ENCODE measurements around the gene FOCAD. TPM values are rescaled to one million over a fixed set of nuclear protein-coding genes. Genes with fewer than 3 reads are reported as not detected.

FOCAD gene
- total RNA-seq, 1 experiment from 2014 or later: 43.3 TPM

GRCh38 chr9:20815923-20816703, 132.1 kb downstream of the FOCAD start:
- no peak overlapping the region for H2BK20ac ChIP-seq (ENCODE audit: low read depth, low read length, poor library complexity, severe bottlenecking)
- H3K27me3 ChIP-seq (ENCODE audit: insufficient read depth, low read length): no peaks in the 10 kb centered on the region
- H3K4me2 ChIP-seq (ENCODE audit: insufficient read depth, insufficient read length, low read length): no peak overlapping the region
- TF ChIP-seq CTCF (conservative IDR thresholded peaks at IDR 0.05): no peak
- no CpG with 5 or more reads among the region's 5 CpGs for WGBS (ENCODE audit: extremely low coverage, insufficient read length, low lambda C conversion rate)
- no peak overlapping the region for H3K4me3 Mint-ChIP-seq
- H3K79me1 ChIP-seq (ENCODE audit: insufficient read depth, low read depth, low read length, poor library complexity, severe bottlenecking): no peaks in the 10 kb centered on the region
- DNase-seq: no peak
- no peak overlapping the region for H2BK12ac ChIP-seq (ENCODE audit: insufficient read length, low read depth, low read length)
- no peak overlapping the region for H3K14ac ChIP-seq (ENCODE audit: insufficient read depth, low read length)
- H3K56ac ChIP-seq (ENCODE audit: insufficient read length, low read depth, low read length): no peak overlapping the region
- H2AFZ ChIP-seq (ENCODE audit: low read length): no peak overlapping the region
- H2BK120ac ChIP-seq (ENCODE audit: low read depth, low read length, poor library complexity, severe bottlenecking): no peak overlapping the region
- H3K4me1 ChIP-seq (ENCODE audit: insufficient read depth, low read length): no peaks in the 10 kb centered on the region
- H3K4ac ChIP-seq (ENCODE audit: low read depth, low read length): no peak overlapping the region
- H2AK5ac ChIP-seq (ENCODE audit: insufficient read length, low read length): no peak overlapping the region
- no peak overlapping the region for H3K9ac ChIP-seq (ENCODE audit: extremely low read depth, insufficient read length, low read length)
- H2BK15ac ChIP-seq (ENCODE audit: low read depth, low read length): no peak overlapping the region
- H3K27ac ChIP-seq (ENCODE audit: insufficient read length, low read depth, low read length): no peak overlapping the region
- H3K79me2 ChIP-seq (ENCODE audit: insufficient read depth, low read length): no peaks in the 10 kb centered on the region
- no peaks in the 10 kb centered on the region for H3K23me2 ChIP-seq (ENCODE audit: insufficient read length, low read depth, low read length, poor library complexity, severe bottlenecking)
- H3K36me3 Mint-ChIP-seq (ENCODE audit: insufficient read depth in 1 of 3, low read depth in 3 of 3): no peaks in the 10 kb centered on the region; a peak in 1 of 7 replicates
- H3K27me3 Mint-ChIP-seq (ENCODE audit: low read depth): no peaks in the 10 kb centered on the region; the same call in 1 of the 2 replicates
- H3T11ph ChIP-seq (ENCODE audit: low read length): no peak overlapping the region
- H3K4me1 Mint-ChIP-seq: peaks cover 7 to 8% of the 10 kb centered on the region in 2 experiments
- no peaks in the 10 kb centered on the region for H4K20me1 ChIP-seq (ENCODE audit: control insufficient read depth, insufficient read depth, insufficient read length)
- H2BK5ac ChIP-seq (ENCODE audit: insufficient read length, low read length): no peak overlapping the region
- no peak overlapping the region for H4K8ac ChIP-seq (replicated peaks; ENCODE audit: insufficient read length, low read depth, low read length)
- no peaks in the 10 kb centered on the region for H3K9me3 ChIP-seq (ENCODE audit: control insufficient read depth, low read depth, low read length)
- no peak overlapping the region for H3K18ac ChIP-seq (ENCODE audit: insufficient read length, low read depth, low read length)
- H4K5ac ChIP-seq (ENCODE audit: insufficient read length, low read depth, low read length): no peak overlapping the region
- H3K9me3 Mint-ChIP-seq: no peaks in the 10 kb centered on the region
- H4K91ac ChIP-seq (ENCODE audit: insufficient read length, low read depth, low read length): no peak overlapping the region
- H3K23ac ChIP-seq (ENCODE audit: insufficient read length, low read depth, low read length): no peak overlapping the region
- no peak overlapping the region for H3K27ac Mint-ChIP-seq
